Left lobe of liver (tissue), 2 donors: ENCODE data around the gene CRP. TPM values are rescaled to one million over a fixed set of nuclear protein-coding genes. Genes with fewer than 3 reads are reported as not detected.
"Not testable (repeated sequence)": the region's sequence is repeated elsewhere in the genome, so short reads cannot be mapped to it uniquely, and the experiment has no call there.

Experiments
- ATAC-seq: fragments of 200-7000 bp; cut with Tn5 transposase; one replicate; pipeline ENCODE4 v1.9.1; 2020; ENCODE audit warnings: mild to moderate bottlenecking, moderate library complexity
- DNase-seq: peaks from one replicate; pipeline ENCODE4 v3.0.0-alpha.2; 2020; ENCODE audit warnings: low spot score
- total RNA-seq: library from RNA; stranded (reverse); gene quantifications from one replicate; pipeline ENCODE4 v1.2.1, GENCODE V29; 2021
- donor health status: DM: no; HTN: no; CAD: no; lungs with moderate emphysema.
- donor health status: DM: no; HTN: yes; CAD: no.

The CRP gene
- total RNA-seq, 1 donor from 2014 or later = 3,370 TPM

- ATAC-seq (no peak), DNase-seq (no peak)
Measured at GRCh38 chr1:159704481-159704880, 9.9 kb downstream of the CRP start.

DNA sequence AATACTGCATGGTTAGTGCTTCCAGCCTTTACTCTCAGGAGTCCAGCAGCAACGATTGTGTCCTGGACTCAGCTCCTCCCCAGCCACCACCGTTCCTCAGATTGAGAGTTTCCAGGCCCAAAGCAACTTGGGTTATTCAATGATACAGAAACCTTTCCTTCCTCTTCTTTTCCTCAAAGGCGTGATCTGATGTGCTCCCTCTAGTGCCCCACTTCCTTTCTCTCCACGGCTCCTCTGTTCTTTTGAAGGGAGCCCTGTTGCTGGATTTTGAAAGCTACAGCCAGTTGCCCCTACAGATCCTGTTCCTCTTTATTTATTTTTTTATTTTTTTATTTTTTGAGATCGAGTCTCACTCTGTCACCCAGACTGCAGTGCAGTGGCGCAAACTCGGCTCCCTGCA, 14.1 kb downstream of the CRP start:
- no peak for ATAC-seq

GRCh38 chr1:159699653-159700052, 14.7 kb downstream of the CRP start:
- ATAC-seq (no peak), DNase-seq (no peak)

More for the DNA sequence above, 14.1 kb downstream of the CRP start:
- DNase-seq = no peak

GRCh38 chr1:159699246-159699645, 15.1 kb downstream of the CRP start:
- ATAC-seq (no peak), DNase-seq (no peak)

GRCh38 chr1:159687511-159687910, 26.9 kb downstream of the CRP start:
- DNase-seq (no peak), ATAC-seq (no peak)

DNA sequence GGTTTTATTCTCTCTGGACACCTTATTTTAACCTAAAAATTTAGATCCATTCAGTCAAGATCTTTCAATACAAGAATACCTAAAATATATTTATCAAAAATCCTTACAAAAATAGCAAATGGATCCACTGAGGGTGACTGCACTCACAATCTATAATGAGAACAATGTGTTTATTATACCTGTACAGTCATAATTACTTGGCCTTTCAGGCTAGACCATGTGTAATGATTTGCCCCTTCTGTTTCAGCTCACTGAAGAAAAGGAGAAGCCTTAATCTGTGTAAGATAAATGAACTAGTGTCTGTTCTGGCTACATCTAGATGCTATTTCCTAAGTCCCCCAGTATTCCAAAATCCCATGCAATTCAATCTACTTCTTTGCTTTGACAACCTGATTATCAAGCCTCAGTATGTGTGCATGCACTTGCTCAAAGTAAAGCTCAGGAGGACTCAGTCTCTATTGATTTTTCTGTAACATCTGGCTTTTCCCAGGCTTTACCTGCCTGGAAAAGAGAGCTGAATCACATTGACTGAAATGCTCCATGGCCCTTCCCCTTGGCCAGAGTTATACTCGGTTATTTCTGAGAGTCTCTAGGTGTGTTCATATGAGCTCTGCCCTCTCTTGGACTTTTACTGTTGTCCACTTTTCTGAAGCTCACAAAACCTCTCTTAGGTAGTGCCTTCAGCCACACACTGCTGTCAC, 27.6 kb downstream of the CRP start:
- ATAC-seq (peak; percentile 62), DNase-seq (no peak)

DNA sequence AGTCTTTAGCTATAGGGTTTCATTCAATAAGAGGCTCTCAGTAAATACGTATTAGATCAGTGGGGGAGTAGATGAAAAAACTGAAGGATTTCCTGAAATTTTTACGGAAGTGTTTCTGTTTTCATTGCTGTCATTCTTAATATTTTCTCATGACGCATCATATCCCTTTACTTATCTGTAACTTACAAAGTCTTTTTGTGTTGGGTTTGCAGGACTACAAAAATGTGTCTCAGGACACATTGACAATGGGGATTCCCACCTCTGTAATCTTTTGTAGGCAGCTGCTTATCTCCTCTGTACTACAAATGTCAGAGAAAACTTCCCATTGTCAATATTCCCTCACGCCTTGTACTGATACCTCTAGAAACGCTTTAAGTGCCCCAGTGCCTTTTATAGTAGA, 35.5 kb downstream of the CRP start:
- no peak for DNase-seq
- ATAC-seq = no peak

- no peak for ATAC-seq
- no peak for DNase-seq
Measured at GRCh38 chr1:159675046-159675445, 39.3 kb downstream of the CRP start.

DNA sequence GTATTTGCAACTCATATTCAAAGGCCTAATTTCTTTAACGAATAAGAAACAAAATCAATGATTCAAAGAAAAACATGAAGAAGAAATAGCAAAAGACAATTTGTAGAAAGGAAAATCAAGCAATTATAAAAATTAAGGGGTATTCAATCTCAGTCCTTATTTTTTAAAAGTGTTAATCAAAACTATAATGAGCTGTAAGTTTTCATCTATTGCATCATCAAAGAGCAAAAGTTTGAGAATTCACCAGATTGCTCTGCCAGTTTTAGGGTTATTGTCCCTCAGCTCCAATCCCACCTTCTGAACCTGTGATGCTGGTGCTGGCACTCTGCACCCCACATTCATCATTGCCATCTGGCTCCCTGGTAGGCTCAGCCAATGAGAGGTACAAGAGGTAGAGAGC, 42.0 kb downstream of the CRP start:
- ATAC-seq, DNase-seq: not testable (repeated sequence)

DNA sequence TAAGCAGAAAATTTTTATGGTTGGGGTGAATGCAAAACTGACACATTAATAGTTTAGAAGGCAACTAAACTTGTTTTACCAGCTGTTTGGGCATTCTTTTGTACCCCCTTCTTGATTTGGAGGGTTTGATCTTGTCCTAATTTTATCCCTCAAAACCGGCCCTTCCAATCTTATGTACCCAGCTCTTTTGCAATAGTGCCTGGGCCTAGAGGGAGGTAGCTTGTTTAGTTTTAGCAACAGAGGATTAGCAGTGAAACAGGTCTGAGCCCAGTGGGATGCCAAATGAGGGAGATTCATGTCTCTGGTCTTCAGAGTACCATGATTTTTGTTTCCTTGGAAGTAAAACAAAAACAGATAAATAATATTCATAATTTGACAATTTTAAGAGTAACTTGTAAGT, 45.1 kb downstream of the CRP start:
- DNase-seq (no peak), ATAC-seq (peak; percentile 85)

- ATAC-seq = no peak
- no peak for DNase-seq
Measured at GRCh38 chr1:159668739-159669138, 45.6 kb downstream of the CRP start.

DNA sequence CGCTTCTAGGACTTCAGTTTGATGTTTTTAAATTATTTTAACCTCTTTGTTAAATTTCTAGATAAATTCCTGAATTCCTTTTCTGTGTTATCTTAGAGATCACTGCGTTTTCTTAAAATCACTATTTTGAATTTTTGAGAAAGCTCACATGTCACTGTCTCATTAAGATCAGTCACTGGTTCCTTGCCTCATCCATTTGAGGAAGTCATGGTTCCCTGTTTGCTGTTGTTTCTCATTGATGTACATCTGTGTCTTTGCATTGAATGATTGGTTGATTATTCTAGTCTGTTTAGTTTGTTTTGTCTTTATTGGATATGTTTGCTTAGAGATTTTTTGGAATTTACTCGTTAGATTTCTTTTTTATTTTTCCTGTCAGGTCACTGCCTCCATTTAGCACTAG, 50.1 kb downstream of the CRP start:
- no peak for DNase-seq

DNA sequence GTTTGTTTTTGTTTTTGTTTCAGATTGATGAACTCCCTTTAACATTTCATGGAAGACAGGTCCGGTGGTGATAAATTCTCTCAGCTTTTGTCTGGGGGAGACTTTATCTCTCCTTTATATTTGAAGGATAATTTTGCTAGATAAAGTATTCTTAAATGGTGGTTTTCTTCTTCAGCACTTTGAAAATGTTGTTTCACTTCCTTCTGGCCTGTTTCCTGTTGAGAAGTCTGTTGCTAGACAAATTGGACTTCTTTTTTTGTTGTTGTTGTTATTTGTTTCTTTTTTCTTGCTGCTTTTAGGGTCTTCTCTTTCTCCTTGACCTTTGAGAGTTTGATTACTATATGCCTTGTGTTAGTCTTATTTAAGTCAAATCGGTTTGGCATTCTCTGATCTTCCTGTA, 50.8 kb downstream of the CRP start:
- no peak for ATAC-seq
- DNase-seq = no peak

More for the DNA sequence above, 50.1 kb downstream of the CRP start:
- ATAC-seq = no peak

Other genes with a start within 250 kb of the CRP start
- 0.38 TPM for gene OR10J5, start 178.6 kb downstream of the CRP start, total RNA-seq
- gene APCS, start 126.8 kb downstream of the CRP start, total RNA-seq = 1,727 TPM
- gene DUSP23, start 66.4 kb upstream of the CRP start, total RNA-seq = 35.5 TPM
- 0.23 TPM for gene FCRL6, start 87.8 kb upstream of the CRP start, total RNA-seq
- 0.53 TPM for gene SLAMF8, start 112.3 kb upstream of the CRP start, total RNA-seq
- gene VSIG8, start 148.1 kb upstream of the CRP start, total RNA-seq = not detected
- not detected for gene CFAP45, start 185.6 kb upstream of the CRP start, total RNA-seq
- gene TAGLN2, start 210.9 kb upstream of the CRP start, total RNA-seq = 68.3 TPM
- gene IGSF9, start 231.0 kb upstream of the CRP start, total RNA-seq = 17.0 TPM
- gene SLAMF9, start 239.6 kb upstream of the CRP start, total RNA-seq = 0.83 TPM